Suprapubic skin (tissue), 3 donors: ENCODE measurements around the gene CIBAR2.

Source experiments
- EP300 ChIP-seq: sonication (generic); formaldehyde crosslinking; IDR thresholded peaks from one replicate; pipeline ENCODE4 v1.6.1; 2017; ENCODE audit warnings: antibody characterized with exemption
- POLR2A ChIP-seq, 2 donors: fragments of 450-650 bp; IDR thresholded peaks; one replicate each; pipeline ENCODE4 v1.6.1; 2017; ENCODE audit warnings: antibody characterized with exemption in 2 of 2, mild to moderate bottlenecking in 2 of 2, moderate library complexity in 2 of 2
- TF ChIP-seq, protein P1 (sequence below), 2 donors: fragments of 200-600 bp in 1 of 2; fragments of 450-650 bp in 1 of 2; sonication (generic) in 1 of 2; IDR thresholded peaks; one replicate each; pipeline ENCODE4 v1.5.1; 2016 to 2019; ENCODE audit warnings: antibody characterized with exemption in 2 of 2, mild to moderate bottlenecking in 1 of 2, moderate library complexity in 1 of 2

DNA sequence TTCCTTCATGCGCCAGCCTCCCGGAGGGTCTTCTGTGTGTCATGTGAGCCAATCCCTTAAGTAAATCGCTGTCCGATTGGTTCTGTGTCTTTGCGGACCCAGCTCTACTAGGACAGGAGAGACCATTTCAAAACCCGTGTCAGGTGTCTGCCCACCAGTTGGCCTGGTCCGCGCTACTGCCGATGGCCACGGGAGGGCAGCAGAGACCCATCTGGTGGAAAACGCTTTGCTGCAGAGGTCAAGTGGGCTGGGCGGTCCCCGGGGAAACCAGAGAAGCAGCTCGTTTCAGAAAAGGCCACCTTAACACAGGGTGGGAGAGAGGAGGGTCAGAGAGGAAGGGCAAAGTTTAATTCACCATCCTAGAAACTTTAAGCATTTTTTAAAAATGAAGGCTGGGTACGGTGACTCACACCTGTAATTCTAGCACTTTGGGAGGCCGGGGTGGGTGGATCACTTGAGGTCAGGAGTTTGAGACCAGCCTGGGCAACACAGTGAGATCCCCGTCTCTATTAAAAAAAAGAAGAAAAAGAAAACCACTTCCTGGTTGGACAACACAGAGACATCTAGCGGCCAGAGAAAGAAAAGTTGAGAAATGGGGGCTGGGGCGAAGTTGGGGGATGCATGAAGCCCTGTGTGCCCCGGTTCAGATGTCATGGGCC is 2.8 kb upstream of the CIBAR2 start:
- TF ChIP-seq, protein P1, sequence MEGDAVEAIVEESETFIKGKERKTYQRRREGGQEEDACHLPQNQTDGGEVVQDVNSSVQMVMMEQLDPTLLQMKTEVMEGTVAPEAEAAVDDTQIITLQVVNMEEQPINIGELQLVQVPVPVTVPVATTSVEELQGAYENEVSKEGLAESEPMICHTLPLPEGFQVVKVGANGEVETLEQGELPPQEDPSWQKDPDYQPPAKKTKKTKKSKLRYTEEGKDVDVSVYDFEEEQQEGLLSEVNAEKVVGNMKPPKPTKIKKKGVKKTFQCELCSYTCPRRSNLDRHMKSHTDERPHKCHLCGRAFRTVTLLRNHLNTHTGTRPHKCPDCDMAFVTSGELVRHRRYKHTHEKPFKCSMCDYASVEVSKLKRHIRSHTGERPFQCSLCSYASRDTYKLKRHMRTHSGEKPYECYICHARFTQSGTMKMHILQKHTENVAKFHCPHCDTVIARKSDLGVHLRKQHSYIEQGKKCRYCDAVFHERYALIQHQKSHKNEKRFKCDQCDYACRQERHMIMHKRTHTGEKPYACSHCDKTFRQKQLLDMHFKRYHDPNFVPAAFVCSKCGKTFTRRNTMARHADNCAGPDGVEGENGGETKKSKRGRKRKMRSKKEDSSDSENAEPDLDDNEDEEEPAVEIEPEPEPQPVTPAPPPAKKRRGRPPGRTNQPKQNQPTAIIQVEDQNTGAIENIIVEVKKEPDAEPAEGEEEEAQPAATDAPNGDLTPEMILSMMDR (IDR thresholded peaks at IDR 0.05) = peak; percentile 92
- TF ChIP-seq POLR2A (IDR thresholded peaks at IDR 0.05) (no peak), EP300 (no peak)
